ENCODE data around the gene ACAP1. TPM values are rescaled to one million over a fixed set of nuclear protein-coding genes. Genes with fewer than 3 reads are reported as not detected.
A peak's percentile ranks its signal among the peaks of the same experiment; 100 is the strongest.

The ACAP1 gene
- total RNA-seq, 6 experiments from 2014 or later = 1.6 to 6.8 (median 2.7) TPM

DNA sequence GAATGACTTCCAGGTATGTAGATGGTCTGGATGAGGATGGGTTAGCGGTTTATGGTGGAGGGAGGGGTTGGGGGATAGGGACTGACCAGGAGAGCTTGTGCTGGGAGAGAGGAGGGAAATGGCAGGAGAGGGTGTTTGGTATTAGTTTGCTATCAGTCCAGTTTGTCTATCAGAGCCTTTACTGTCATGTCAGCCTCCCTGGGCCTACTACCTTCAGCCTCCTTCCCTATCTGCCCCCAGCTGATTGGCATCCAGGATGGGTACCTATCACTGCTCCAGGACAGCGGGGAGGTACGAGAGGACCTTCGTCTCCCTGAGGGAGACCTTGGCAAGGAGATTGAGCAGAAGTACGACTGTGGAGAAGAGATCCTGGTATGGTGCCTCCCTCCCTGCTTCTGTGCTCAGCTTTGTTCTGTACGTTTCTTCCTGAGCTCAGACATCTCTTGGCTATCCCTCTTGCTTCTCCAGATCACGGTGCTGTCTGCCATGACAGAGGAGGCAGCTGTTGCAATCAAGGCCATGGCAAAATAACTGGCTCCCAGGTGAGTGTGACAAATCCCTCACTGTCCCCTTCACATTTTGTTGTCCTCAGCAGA is 25.1 kb upstream of the ACAP1 start:
- WGBS (ENCODE audit: insufficient coverage, low coverage, low lambda C conversion rate, missing lambda C conversion rate) = 84% methylated on average over 2 of the region's 7 CpGs
- Histone ChIP-seq H3K9me3 (no peaks in the 10 kb centered on the region), H3K27ac (no peak overlapping the region), H3K4me3 (no peak overlapping the region), H3K27me3 (no peaks in the 10 kb centered on the region), H3K4me1 (peaks cover 0 to 26% (median 12%) of the 10 kb centered on the region in 4 donors), H3K36me3 (peaks cover 11 to 47% (median 29%) of the 10 kb centered on the region in 4 donors)
- intact Hi-C loops (cut with DNase I) = no loop called here
- no peak for TF ChIP-seq POLR2A (IDR thresholded peaks at IDR 0.05)
- TF ChIP-seq, protein P1, sequence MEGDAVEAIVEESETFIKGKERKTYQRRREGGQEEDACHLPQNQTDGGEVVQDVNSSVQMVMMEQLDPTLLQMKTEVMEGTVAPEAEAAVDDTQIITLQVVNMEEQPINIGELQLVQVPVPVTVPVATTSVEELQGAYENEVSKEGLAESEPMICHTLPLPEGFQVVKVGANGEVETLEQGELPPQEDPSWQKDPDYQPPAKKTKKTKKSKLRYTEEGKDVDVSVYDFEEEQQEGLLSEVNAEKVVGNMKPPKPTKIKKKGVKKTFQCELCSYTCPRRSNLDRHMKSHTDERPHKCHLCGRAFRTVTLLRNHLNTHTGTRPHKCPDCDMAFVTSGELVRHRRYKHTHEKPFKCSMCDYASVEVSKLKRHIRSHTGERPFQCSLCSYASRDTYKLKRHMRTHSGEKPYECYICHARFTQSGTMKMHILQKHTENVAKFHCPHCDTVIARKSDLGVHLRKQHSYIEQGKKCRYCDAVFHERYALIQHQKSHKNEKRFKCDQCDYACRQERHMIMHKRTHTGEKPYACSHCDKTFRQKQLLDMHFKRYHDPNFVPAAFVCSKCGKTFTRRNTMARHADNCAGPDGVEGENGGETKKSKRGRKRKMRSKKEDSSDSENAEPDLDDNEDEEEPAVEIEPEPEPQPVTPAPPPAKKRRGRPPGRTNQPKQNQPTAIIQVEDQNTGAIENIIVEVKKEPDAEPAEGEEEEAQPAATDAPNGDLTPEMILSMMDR (IDR thresholded peaks at IDR 0.05) = no peak
- ATAC-seq (no peak), DNase-seq (no peak)

DNA sequence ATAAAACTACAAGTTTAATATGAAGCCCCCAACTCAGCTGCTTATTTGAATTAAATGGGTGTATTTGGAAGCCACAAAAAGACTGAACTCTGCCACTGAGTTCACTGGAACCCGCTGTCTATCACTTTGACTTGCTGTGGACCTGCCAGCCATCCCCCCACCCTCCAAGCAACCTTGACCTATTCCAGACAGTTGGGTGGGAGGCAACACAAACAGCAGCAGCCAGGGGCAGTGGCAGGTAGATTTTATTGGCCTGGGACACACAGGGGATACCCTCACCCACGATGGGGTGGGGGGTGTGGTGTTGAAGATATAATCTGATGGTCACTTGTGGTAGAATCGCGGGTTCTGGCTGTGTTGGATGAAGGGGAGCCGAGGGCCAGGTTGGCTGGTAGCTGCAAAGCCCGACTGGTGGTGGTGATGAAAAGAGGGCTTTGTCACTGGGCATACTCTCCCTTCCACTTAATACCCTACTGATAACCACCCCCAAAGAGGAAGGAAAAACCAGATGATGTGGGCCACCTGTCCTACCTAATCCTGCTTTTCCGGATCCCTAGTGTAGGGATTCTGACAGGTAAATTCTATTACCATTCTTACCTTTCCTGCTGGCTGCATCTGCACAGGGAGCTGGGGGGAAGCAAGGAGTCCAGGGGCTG is 23.8 kb upstream of the ACAP1 start:
- intact Hi-C loops (cut with DNase I) = no loop called here
- H3K4me1 ChIP-seq = peaks cover 0 to 26% (median 12%) of the 10 kb centered on the region in 4 donors
- ATAC-seq (no peak), DNase-seq (no peak)
- no peaks in the 10 kb centered on the region for H3K27me3 ChIP-seq
- peaks cover 11 to 48% (median 30%) of the 10 kb centered on the region in 4 donors for H3K36me3 ChIP-seq
- no peak overlapping the region for H3K27ac ChIP-seq
- 71% methylated on average over 6 of the region's 7 CpGs for WGBS (ENCODE audit: insufficient coverage, low coverage, low lambda C conversion rate, missing lambda C conversion rate)
- H3K9me3 ChIP-seq = no peaks in the 10 kb centered on the region
- H3K4me3 ChIP-seq = no peak overlapping the region
- TF ChIP-seq POLR2A (IDR thresholded peaks at IDR 0.05) = no peak
- TF ChIP-seq, protein P1 (IDR thresholded peaks at IDR 0.05) = no peak

DNA sequence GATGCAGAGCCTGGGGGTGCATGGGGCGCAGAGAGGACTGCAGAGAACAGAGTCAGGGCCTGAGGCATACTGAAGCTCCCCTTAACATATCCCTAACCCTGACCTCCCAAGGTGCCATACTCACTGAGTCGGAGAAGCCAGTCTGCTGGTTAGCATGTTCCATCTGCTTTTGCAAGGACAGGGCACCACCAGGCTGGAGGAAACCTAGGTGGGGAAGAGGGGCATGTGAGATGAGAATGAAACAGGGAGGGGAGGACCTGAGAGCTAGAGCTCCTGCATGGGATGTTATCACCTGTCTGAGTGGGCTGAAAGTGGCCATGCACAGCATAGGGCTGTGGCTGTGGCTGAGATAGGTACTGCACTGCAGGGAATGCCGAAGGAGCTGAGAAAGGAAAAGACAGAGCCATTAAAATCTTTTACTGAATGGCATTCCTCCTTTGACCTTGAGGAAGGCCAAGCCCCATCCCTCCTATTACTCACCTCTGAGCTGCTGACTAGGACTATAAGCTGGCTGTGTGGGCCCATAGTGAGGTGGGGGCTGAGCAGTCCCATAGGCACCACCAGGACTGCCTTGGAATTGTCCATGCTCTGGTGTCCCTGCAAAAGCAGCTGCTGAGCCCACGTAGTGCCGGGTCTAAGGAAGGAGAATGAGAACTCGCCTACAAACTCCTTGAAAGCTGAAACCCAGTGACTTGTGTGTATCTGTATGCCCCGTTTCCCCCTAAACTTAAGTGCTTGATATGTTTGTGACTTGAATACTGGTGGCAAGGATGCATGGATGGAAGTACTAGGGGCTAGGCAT is 23.0 kb upstream of the ACAP1 start:
- Histone ChIP-seq H3K9me3 (no peaks in the 10 kb centered on the region), H3K27me3 (no peaks in the 10 kb centered on the region), H3K4me1 (peaks cover 0 to 26% (median 12%) of the 10 kb centered on the region in 4 donors), H3K4me3 (no peak overlapping the region), H3K27ac (no peak overlapping the region), H3K36me3 (peaks cover 11 to 53% (median 31%) of the 10 kb centered on the region in 4 donors)
- TF ChIP-seq POLR2A (IDR thresholded peaks at IDR 0.05) = peak; percentile 23
- TF ChIP-seq, protein P1 (IDR thresholded peaks at IDR 0.05) = no peak
- ATAC-seq (no peak), DNase-seq (no peak)
- intact Hi-C loops (cut with DNase I) = no loop called here
- WGBS (ENCODE audit: insufficient coverage, low coverage, low lambda C conversion rate, missing lambda C conversion rate) = 85% methylated on average over 3 of the region's 7 CpGs

DNA sequence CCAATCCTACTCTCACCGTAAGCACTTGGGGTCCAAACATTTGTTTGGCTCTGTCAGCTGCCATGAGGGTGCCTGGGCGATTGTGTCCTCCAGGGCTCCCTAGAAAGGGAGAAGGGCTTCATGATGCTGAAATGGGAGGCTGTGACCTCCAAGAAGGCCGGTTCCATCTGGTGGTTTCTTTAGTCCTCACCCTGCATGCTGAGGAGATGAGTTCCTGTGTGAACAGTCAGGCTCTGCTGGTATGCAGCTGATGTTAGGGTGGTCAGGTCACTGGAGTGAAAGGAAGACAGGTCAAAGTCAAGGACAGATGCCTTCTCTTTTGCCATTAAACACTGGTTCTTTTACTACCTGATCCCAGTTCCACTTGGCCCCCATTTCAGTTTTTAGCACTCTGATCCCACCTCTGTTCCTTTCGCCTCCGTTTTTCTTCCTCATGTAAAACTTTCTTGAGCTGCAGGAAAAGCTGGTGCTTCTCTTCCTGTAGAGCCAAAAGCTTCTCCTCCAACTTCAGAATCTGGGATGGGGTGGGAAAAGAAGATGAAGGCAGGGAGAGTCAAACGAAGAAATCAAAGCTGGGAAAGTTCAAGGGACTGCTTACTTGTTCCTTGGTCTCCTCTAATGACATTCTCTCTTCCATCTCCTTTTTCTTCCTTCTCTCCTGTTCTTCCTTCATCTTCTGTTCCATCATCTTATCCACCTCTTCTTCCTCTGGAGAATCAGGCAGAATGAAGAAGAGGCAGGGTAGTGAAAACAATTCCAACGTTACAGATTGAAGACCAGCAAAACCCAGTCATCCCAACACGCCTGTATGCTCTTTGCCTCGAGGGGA is 22.2 kb upstream of the ACAP1 start:
- intact Hi-C loops (cut with DNase I) = no loop called here
- Histone ChIP-seq H3K4me3 (peak overlapping the region; percentile 72 to 95 (median 82)), H3K27me3 (no peaks in the 10 kb centered on the region), H3K9me3 (no peaks in the 10 kb centered on the region), H3K4me1 (peaks cover 0 to 21% (median 12%) of the 10 kb centered on the region in 4 donors), H3K36me3 (peaks cover 11 to 58% (median 31%) of the 10 kb centered on the region in 4 donors), H3K27ac (peak overlapping the region in 2 of 3 donors; percentile 84 to 96)
- WGBS (ENCODE audit: insufficient coverage, low coverage, low lambda C conversion rate, missing lambda C conversion rate) = 34% methylated on average over 8 of the region's 9 CpGs
- ATAC-seq = no peak
- no peak for DNase-seq
- TF ChIP-seq POLR2A (IDR thresholded peaks at IDR 0.05) = no peak
- TF ChIP-seq, protein P1 (IDR thresholded peaks at IDR 0.05) = no peak
